Measurements from ENCODE around the gene FBXL14.

FBXL14 gene

DNA sequence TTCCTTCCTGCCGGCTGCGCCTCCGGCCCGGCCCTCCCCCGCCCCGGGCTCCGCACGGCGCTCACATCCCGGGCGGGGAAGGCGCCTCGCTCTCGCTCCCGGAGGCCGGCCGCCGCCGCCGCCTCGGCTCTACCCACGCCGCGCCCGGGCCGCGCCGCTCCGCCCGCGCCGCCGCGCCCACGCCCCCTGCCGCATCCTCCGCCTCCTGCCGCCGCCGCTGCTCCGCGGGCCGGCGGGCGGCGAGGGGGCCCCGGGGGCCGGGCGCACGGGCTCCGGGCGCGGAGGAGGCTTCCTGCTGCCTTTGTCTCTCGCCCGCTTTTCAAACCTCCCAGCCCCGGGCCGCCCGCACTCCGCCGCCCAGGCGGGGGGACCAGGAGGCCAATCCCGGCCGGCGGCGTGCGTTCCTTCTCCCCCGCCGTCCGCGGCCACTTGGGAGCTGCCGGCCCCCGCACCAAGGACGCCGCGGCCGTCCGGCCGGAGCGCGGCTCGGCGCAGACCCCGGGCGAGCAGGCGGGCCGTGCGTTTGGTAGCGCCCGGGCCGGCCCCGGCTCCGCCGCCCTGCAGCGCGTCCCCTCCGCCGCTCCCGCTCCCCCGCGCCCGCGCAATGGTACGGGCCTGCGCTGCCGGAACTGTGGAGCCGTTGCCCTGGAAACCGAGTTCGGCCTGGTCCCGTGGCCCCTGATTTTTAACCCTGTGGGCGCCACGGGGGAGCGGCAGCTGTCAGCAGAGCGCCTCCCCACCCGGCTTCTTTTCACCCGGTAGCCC is at the start of gene FBXL14:
Gene FBXL14 (minus strand): TSS at position 321 of the 765 bp plus-strand sequence. CDS start 515 bp downstream, outside the sequence.
- DNase-seq: no peak

GRCh38 chr12:1643905-1644533 is 49.6 kb upstream of the FBXL14 start:
- DNase-seq: no peak

GRCh38 chr12:1643043-1643442 is 48.7 kb upstream of the FBXL14 start:
- no peak for DNase-seq

GRCh38 chr12:1642513-1642912 is 48.1 kb upstream of the FBXL14 start:
- DNase-seq: no peak

DNA sequence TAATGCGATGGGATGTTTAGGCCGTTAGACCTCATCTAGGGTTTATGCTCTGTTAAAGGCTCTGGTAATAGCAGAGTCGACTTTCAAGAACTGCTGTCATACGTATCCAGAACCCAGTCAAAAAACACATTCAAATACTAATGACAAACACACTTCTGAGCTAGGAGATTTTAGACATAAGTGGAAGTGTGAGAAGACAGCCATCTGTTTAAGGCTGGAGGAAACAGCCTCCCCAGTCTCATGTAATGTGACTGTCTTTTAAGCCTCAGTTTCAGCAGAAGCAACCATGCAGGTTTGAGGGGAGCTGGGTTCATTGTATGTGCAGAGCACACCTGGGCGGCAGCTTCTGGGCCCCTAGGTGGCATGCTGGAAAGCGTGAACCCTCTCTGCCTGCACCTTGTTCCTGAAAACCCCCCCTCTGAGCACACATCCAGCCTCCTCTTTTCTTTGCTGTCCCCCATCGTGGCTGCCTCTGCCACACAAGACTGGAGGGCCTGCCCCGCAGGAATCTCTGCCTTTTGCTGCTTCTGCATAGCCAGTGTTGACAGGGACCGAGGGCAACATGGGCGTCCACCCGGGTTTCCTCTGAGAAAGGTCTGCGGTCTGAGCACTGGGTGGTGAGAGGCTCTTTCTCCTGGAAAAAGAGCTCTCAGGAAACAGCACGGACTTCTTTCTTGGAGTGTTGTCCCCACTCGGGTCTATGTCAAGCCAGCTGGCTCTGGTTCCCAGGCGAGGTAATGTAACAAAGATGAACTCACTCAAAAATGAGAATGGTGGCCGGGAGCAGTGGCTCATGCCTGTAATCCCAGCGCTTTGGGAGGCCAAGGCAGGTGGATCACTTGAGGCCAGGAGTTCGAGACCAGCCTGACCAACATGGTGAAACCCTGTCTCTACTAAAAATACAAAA is 46.2 kb upstream of the FBXL14 start:
- no peak for DNase-seq

DNA sequence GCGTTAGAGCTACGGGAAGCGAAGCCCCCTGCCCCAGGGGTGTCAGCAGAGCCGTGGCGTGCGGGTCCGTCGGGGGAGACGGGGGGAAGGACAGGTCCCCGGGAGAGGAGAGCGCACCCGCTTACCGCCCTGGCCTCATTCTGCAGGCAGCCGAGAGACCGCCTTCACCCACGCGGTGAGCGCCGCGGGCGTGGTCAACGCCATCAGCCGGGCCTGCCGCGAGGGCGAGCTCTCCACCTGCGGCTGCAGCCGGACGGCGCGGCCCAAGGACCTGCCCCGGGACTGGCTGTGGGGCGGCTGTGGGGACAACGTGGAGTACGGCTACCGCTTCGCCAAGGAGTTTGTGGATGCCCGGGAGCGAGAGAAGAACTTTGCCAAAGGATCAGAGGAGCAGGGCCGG is 45.2 kb upstream of the FBXL14 start:
- no peak for DNase-seq

DNA sequence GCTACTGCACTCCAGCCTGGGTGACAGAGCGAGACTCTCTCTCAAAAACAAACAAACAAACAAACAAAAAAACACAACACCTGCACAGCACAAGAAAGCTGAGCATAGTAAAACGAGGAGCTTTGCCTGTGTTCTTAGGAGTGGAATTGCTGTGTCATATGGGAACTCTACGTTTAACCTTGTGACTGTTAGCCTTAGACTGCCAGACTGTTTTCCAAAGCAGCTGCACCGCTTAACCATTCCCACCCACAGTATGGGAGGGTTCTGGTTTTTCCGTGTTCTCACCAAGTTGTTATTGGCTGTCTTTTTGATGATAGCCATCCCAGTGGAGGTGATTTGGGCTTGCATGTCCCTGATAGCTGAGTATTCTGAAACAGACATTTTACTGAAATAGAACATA is 43.8 kb upstream of the FBXL14 start:
- DNase-seq: no peak

GRCh38 chr12:1635301-1636095 is 41.1 kb upstream of the FBXL14 start:
- no peak for DNase-seq

- DNase-seq: no peak
Observed at GRCh38 chr12:1634590-1635191, 40.3 kb upstream of the FBXL14 start.

DNA sequence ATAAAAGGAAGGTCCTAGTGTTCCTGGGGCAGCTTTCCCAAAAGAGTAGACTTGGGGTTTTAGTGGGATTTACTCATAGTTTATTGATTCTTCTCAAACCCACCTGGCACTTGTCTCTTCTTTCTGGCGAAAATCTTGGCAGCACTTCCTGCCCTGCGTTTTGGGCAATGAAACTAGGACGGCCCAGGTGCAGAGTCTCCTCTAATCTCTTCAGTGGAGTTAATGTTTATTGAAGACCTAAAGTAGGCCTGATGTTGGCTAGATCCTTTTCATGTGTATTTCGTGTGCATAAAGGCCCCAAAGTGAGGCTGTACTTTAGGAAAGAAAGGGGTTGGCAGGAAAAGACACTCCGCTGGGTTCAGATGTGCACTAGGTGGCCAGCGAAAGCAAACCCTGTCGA is 39.8 kb upstream of the FBXL14 start:
- no peak for DNase-seq

DNA sequence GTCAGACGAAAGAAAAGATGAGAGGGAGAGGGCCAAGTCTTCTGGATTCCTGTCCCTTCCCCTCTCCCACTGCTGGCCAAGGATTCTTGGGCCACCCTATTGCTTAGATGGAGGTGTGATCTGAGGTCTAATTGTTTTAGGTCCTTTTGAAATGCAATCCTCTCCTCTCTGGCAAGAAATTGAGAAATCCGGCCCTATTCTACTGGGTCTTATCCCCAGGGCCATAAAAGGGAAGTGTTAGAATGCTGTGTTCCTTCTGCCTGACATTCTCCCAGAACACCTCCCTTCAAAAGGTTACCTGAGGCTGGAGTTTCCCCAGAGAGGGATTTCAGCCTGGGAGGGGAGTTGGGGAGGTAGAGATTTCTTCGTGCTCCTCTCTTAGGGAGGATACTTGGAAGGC is 39.1 kb upstream of the FBXL14 start:
- no peak for DNase-seq

DNA sequence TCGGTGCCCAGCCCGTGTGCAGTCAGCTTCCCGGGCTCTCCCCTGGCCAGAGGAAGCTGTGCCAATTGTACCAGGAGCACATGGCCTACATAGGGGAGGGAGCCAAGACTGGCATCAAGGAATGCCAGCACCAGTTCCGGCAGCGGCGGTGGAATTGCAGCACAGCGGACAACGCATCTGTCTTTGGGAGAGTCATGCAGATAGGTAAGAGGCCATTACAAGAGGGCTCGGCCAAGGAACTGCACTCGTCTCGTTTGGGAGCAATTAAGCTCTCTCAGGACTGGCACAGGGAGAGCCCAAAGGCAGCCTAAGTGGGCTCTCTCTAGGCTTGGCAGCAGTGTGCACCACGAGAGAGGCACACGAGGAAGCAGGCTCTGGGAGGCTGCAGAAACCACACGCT is 38.3 kb upstream of the FBXL14 start:
- no peak for DNase-seq

DNA sequence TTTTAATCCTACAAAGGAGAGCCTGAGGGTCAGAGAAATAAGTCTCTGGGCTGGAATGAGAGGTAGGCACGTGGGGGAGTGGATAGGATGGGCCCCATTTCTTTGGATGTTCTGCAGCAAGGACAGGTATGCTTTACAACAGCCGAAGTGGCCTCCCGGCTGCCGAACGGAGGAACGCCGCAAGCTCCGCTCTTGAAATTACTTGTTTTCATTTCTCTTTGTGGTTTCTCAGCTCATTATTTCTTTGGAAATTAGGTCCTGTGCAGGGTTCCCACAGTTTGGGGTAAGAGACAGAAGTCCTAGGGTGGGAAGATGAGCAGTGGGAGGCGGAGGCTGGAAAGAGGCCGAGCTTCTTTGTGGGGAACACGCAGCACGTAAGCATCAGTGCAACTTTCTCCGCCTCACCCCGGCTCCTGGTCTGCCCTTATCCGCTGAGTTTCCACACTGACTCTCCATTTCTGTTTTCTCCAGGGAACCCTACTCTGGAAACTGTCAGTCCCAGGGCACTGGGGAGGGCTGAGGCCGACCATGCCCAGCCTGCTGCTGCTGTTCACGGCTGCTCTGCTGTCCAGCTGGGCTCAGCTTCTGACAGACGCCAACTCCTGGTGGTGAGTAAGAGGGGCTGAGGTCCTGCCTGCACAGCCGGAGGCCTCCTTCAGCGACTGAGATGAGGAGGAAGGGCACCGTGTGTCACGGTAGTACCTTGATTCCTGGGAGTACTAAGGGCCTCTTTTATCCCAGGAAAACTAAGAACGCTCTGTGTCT is 36.6 kb upstream of the FBXL14 start:
- no peak for DNase-seq

GRCh38 chr12:1630133-1630826 is 35.9 kb upstream of the FBXL14 start:
- DNase-seq: no peak

DNA sequence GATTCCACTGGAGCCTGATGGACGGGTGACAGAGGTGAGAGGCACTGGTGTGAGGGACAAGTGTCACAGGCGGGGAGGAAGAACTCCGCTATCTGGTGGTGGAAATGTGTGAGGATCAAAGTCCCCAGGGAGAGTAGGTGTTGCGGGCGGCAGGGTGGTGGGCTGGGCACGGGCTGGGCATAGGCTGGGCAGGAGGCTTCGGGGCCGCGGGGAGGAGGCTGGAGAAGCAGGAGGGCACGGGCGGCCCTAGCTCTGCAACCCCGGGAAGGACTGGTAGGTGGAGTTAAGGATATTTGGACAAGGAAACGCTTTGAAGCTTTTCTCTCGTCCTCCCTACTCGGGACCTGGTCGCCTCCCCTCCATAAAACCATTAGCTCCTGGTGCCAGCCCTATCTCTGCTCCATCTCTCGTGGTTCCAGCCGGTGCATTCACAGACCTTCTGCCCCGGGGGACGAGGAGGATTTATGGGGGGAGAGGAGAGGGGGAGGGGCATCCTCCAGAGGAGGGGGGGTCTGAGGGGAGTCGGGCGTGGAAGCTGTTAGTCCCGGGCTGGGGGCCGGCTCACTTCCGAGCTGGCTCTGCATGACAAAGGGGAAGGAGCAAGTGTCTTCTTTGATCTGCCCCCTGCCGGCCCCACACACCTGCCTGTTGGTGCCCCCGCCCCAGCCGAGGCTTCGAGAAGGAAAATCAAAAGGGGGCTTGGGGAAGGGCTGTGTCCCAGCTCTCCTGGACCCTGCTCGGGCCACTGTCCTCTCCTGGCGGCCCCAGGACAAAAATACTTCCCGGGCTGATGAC is 35.2 kb upstream of the FBXL14 start:
- DNase-seq: no peak

GRCh38 chr12:1628666-1629337 is 34.4 kb upstream of the FBXL14 start, which contains the start of gene WNT5B:
WNT5B (plus strand) TSS chr12:1629231; CDS start chr12:1631355, 2,124 bp downstream.
- DNase-seq: no peak

DNA sequence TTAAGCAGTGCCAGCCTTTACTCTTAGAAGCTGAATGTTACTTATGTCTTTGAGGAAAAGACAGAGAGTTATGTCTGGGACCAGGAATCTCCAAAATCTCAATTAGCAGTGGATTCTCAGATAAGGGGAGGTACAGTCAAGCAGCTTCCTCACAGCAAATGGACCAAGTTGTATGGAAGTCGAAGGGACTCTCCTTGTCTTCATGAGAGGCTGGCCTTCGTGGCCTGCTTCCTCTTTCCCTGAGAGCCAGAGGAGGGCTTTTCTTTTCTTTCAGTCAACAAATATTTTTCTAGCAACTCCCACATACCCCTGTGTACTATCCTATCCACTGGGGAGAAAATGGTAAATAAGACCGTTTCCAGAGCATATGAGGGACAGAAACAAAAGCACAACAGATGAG is 28.0 kb upstream of the FBXL14 start:
- DNase-seq: no peak

GRCh38 chr12:1620092-1620491 is 25.7 kb upstream of the FBXL14 start:
- no peak for DNase-seq

GRCh38 chr12:1619587-1619986 is 25.2 kb upstream of the FBXL14 start:
- DNase-seq: no peak

Measured in cortex of kidney (tissue), 1 donor.